ENCODE results near the gene CCDC167.

CCDC167 gene

GRCh38 chr6:37435373-37435772 lies 64.3 kb downstream of the CCDC167 start:
- DNase-seq (ENCODE audit: low read depth in 1 of 2, low spot score in 1 of 2) = no peak

- DNase-seq (ENCODE audit: low read depth in 1 of 2, low spot score in 1 of 2) = peak in 1 of 2 donors; percentile 13
Observed at GRCh38 chr6:37433657-37434271, 65.9 kb downstream of the CCDC167 start.
